CD14-positive monocyte (primary cell): ENCODE results near the gene STK33. TPM values are rescaled to one million over a fixed set of nuclear protein-coding genes. Genes with fewer than 3 reads are reported as not detected.

ENCODE experiments used
- DNase-seq, 3 donors: peaks; one replicate each; pipeline ENCODE4 v3.0.0-alpha.2; 2011 to 2022
- H2AFZ ChIP-seq: 2 replicates; pipeline ENCODE4 v1.6.0; 2012; ENCODE audit warnings: mild to moderate bottlenecking, low read depth, low read length, inconsistent platforms; ENCODE audit not compliant: insufficient read depth, poor library complexity, severe bottlenecking
- H3K27ac ChIP-seq, 2 donors: 1 replicate in 1 of 2; 2 replicates in 1 of 2; pipeline ENCODE4 v1.5.1; 2012 to 2013; ENCODE audit warnings: low read length in 2 of 2, control low read depth in 1 of 2, inconsistent platforms in 1 of 2, low read depth in 1 of 2, mild to moderate bottlenecking in 1 of 2
- H3K27me3 ChIP-seq, 2 donors: one replicate each; pipeline versions ENCODE4 v1.6.0 to v1.6.1; 2011 to 2013; ENCODE audit warnings: low read length in 2 of 2; ENCODE audit not compliant: control insufficient read depth in 2 of 2, insufficient read depth in 2 of 2
- H3K36me3 ChIP-seq, 2 donors: replicated peaks in 1 of 2; 1 replicate in 1 of 2; 2 replicates in 1 of 2; pipeline versions ENCODE4 v1.5.1 to v1.6.1; 2012 to 2013; ENCODE audit warnings: low read length in 2 of 2, control low read depth in 1 of 2, inconsistent platforms in 1 of 2, mild to moderate bottlenecking in 1 of 2; ENCODE audit not compliant: insufficient read depth in 2 of 2, control insufficient read depth in 1 of 2
- H3K4me1 ChIP-seq, 2 donors: 1 replicate in 1 of 2; 2 replicates in 1 of 2; pipeline versions ENCODE4 v1.5.1 to v1.6.1; 2012 to 2013; ENCODE audit warnings: low read length in 2 of 2, control low read depth in 1 of 2, inconsistent platforms in 1 of 2, mild to moderate bottlenecking in 1 of 2, moderate library complexity in 1 of 2; ENCODE audit not compliant: insufficient read depth in 2 of 2, control insufficient read depth in 1 of 2
- H3K4me2 ChIP-seq: replicated peaks from 2 replicates; pipeline ENCODE3; 2012; ENCODE audit warnings: low read length, moderate library complexity, mild to moderate bottlenecking; ENCODE audit not compliant: poor library complexity, severe bottlenecking; ENCODE audit errors: extremely low read depth
- H3K4me3 ChIP-seq, 3 experiments: fragments of 200-600 bp in 1 of 3; sonication (generic) in 1 of 3; replicated peaks in 1 of 3; 1 replicate in 2 of 3; 2 replicates in 1 of 3; pipeline ENCODE4 v1.5.1; 2011 to 2013; ENCODE audit warnings: low read length in 3 of 3, mild to moderate bottlenecking in 3 of 3, control low read depth in 2 of 3, low read depth in 2 of 3, inconsistent platforms in 1 of 3, moderate library complexity in 1 of 3
- H3K79me2 ChIP-seq: 2 replicates; pipeline ENCODE4 v1.6.0; 2012; ENCODE audit warnings: mild to moderate bottlenecking, control low read depth, inconsistent platforms, low read length, moderate library complexity; ENCODE audit not compliant: insufficient read depth
- H3K9ac ChIP-seq: 2 replicates; pipeline ENCODE4 v1.6.0; 2017; ENCODE audit warnings: low read length, mild to moderate bottlenecking; ENCODE audit not compliant: insufficient read depth, poor library complexity, severe bottlenecking
- H3K9me3 ChIP-seq, 2 donors: replicated peaks in 1 of 2; 1 replicate in 1 of 2; 2 replicates in 1 of 2; pipeline versions ENCODE4 v1.5.1 to v1.6.1; 2012 to 2013; ENCODE audit warnings: low read length in 2 of 2, control low read depth in 1 of 2; ENCODE audit not compliant: control insufficient read depth in 1 of 2, insufficient read depth in 1 of 2
- H4K20me1 ChIP-seq: 2 replicates; pipeline ENCODE4 v1.6.0; 2012; ENCODE audit warnings: mild to moderate bottlenecking, low read length, control low read depth, moderate library complexity; ENCODE audit not compliant: insufficient read depth
- H3K27ac Mint-ChIP-seq, 7 donors: one replicate each; pipeline ENCODE4 v1.8.0; 2020; ENCODE audit warnings: mild to moderate bottlenecking in 7 of 7, mixed read lengths in 7 of 7, moderate library complexity in 6 of 7, inconsistent platforms in 2 of 7
- H3K27me3 Mint-ChIP-seq, 3 donors: one replicate each; pipeline ENCODE4 v1.8.0; 2021 to 2022; ENCODE audit warnings: low read depth in 3 of 3, mild to moderate bottlenecking in 3 of 3, mixed read lengths in 3 of 3, moderate library complexity in 3 of 3, inconsistent platforms in 1 of 3
- H3K36me3 Mint-ChIP-seq, 2 donors: one replicate each; pipeline ENCODE4 v1.8.0; 2020; ENCODE audit warnings: mixed read lengths in 2 of 2, inconsistent platforms in 1 of 2, mild to moderate bottlenecking in 1 of 2
- H3K4me1 Mint-ChIP-seq: one replicate; pipeline ENCODE4 v1.8.0; 2020; ENCODE audit warnings: mild to moderate bottlenecking, mixed read lengths
- H3K4me3 Mint-ChIP-seq, 2 donors: one replicate each; pipeline ENCODE4 v1.8.0; 2020; ENCODE audit warnings: mild to moderate bottlenecking in 2 of 2, mixed read lengths in 2 of 2, moderate library complexity in 1 of 2
- H3K9me3 Mint-ChIP-seq, 7 donors: one replicate each; pipeline ENCODE4 v1.8.0; 2020 to 2022; ENCODE audit warnings: mixed read lengths in 7 of 7, mild to moderate bottlenecking in 6 of 7, moderate library complexity in 6 of 7, inconsistent platforms in 2 of 7
- WGBS: methylation state at CpG from one replicate; pipeline ENCODE4 v1.1.5; 2013; ENCODE audit warnings: missing lambda C conversion rate; ENCODE audit not compliant: insufficient coverage; 5-methylcytosine and 5-hydroxymethylcytosine counted together
- intact Hi-C, 2 donors: fragments of 100-400 bp; cut with micrococcal nuclease; formaldehyde crosslinking; loops; one replicate each; pipeline versions ENCODE4 v1.15.0 to v1.15.1; 2023
- polyA minus RNA-seq: library from RNA; depleted of rRNA, polyadenylated mRNA; stranded (reverse); fragments of >200 nt; gene quantifications from 2 replicates; pipeline ENCODE4 v1.2.3, GENCODE V29; 2012
- polyA plus RNA-seq, 3 donors: library from polyadenylated mRNA; depleted of rRNA in 1 of 3; unstranded in 2 of 3; stranded (reverse) in 1 of 3; fragments of 300-500 nt in 2 of 3; fragments of >200 nt in 1 of 3; fragmentation: Illumina TruSeq in 2 of 3; gene quantifications; 1 replicate in 2 of 3; 2 replicates in 1 of 3; pipeline ENCODE4 v1.2.3, GENCODE V29; 2012 to 2021
- total RNA-seq, 12 experiments: library from RNA in 1 of 12; stranded (reverse) in 1 of 12; fragments of 120-200 nt in 1 of 12; gene quantifications; one replicate each; pipeline ENCODE4 v1.2.4 and lab custom pipeline; 2013 to 2026; ENCODE audit warnings: mixed read lengths in 6 of 12, inconsistent platforms in 1 of 12
- TF ChIP-seq, protein P1 (sequence below): fragments of 200-600 bp; IDR thresholded peaks from one replicate; pipeline ENCODE4 v1.8.0; 2022; ENCODE audit warnings: antibody characterized with exemption, mild to moderate bottlenecking

Gene STK33
- 0.83 TPM for total RNA-seq (2013)
- polyA plus RNA-seq (not detected), polyA minus RNA-seq (0.24 TPM in 1 of 2 replicates, not detected in the other), total RNA-seq (lab: John Stamatoyannopoulos, UW) (0 to 5.4 (median 0.31) reads per million in 11 experiments)

DNA sequence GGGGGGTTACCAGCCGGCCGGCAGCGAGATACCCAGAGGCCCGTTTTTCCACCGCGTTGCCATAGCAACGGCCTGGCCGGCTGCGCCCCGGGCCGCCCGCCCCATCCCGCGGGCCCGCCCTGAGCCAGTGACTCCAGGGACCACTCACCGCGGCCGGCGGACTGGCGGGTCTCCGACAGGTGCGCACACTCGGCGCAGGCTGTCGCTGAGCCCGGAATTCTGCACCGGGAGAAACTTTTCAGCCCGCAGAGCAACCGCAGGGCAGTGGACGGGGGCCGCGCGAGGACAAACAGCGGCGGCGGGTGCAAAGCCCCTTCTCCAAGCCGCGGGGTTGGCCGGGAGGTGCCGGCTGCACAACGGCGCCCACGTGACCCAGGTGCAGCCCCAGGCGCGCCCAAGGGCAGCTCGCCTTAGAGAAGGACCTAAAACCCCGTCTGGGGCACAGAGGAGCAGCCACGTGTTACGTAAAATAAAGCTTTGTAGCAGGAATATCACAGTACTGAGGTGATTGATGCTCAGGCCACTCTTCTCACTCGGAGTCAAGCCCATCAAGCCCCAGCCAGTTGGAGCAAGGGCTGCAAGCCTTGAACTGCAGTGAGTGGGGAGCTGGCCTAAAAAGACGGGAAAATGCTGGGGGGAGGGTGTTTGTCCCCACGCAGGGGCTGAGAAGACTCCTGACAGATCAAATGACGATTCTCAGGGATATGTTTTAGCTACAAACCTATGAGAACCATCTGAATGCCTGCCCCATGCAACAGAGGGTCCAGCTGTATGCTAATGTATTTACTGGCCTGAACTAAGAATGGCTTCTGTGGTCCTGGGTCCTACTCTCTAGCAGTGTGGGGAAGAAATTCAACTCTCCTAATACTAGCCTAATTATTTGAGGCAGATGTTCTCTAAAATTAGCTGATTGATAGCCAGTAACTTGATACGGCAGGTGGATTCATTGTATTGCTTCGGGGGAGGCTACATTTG lies at the start of gene STK33:
TSS of gene STK33 (minus strand) at position 294 of the 975 bp plus-strand sequence. CDS start 119,323 bp downstream, outside the sequence.
- peak within 1 kb of the TSS in 1 of 3 experiments; percentile 58 for H3K4me3 ChIP-seq
- peaks cover 14 to 16% of the 10 kb centered on the region in 2 donors for H3K27me3 ChIP-seq
- peak within 1 kb of the TSS; percentile 70 for H2AFZ ChIP-seq
- H3K9ac ChIP-seq, result peak within 1 kb of the TSS; percentile 34
- no peaks in the 10 kb centered on the region for H3K79me2 ChIP-seq
- intact Hi-C loops, result no loop called here
- no peak within 1 kb of the TSS for H3K27ac ChIP-seq
- H3K4me1 ChIP-seq, result peaks cover 5 to 10% of the 10 kb centered on the region in 2 donors
- WGBS, result under 1% methylated on average over 51 of the region's 55 CpGs
- peaks cover 0 to 2% (median 0%) of the 10 kb centered on the region in 7 donors for H3K9me3 Mint-ChIP-seq
- H3K4me1 Mint-ChIP-seq, result peaks cover 9% of the 10 kb centered on the region
- H4K20me1 ChIP-seq, result no peaks in the 10 kb centered on the region
- peak within 1 kb of the TSS; percentile 71 for H3K4me2 ChIP-seq
- peaks cover 15 to 22% (median 18%) of the 10 kb centered on the region in 3 donors for H3K27me3 Mint-ChIP-seq
- no peaks in the 10 kb centered on the region for H3K9me3 ChIP-seq
- H3K4me3 Mint-ChIP-seq, result peak within 1 kb of the TSS; percentile 67 to 84
- H3K36me3 Mint-ChIP-seq, result no peaks in the 10 kb centered on the region
- H3K27ac Mint-ChIP-seq, result peak within 1 kb of the TSS in 1 of 7 donors; percentile 52
- TF ChIP-seq, protein P1, sequence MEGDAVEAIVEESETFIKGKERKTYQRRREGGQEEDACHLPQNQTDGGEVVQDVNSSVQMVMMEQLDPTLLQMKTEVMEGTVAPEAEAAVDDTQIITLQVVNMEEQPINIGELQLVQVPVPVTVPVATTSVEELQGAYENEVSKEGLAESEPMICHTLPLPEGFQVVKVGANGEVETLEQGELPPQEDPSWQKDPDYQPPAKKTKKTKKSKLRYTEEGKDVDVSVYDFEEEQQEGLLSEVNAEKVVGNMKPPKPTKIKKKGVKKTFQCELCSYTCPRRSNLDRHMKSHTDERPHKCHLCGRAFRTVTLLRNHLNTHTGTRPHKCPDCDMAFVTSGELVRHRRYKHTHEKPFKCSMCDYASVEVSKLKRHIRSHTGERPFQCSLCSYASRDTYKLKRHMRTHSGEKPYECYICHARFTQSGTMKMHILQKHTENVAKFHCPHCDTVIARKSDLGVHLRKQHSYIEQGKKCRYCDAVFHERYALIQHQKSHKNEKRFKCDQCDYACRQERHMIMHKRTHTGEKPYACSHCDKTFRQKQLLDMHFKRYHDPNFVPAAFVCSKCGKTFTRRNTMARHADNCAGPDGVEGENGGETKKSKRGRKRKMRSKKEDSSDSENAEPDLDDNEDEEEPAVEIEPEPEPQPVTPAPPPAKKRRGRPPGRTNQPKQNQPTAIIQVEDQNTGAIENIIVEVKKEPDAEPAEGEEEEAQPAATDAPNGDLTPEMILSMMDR, result no peak
- no peak for DNase-seq
- no peaks in the 10 kb centered on the region for H3K36me3 ChIP-seq

DNA sequence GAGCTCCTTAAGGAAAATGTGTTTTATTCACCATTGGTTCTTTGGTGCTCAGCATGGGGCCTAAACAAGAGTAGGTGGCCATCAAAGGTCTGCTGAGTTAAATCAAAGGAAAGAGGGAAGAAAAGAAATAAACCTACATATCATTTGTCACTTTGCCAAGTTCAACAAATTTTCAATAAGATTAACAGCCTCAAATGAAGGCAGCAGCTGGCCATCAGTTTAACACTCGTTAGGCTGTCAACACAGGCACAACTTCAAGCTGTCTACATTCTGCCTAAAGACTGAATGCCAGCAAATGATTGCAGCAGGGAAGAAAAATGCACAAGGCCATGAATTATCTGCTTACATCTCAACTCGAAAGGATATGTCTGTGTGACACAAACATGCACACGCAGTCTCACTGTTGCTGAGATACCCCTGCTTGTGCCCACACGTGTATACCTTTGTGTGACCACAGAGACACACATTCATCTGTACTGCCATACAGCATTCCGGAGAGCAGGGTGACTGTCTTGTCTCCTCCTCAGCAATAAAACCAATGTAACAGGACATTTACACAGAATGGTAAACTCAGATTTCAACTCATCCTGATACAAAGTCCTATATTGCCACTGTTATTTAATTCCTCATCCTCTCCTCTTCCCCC lies 48.3 kb upstream of the STK33 start:
- peaks cover 86 to 94% of the 10 kb centered on the region in 2 donors for H3K36me3 ChIP-seq
- Mint-ChIP-seq H3K27ac (no peak overlapping the region), H3K4me1 (no peaks in the 10 kb centered on the region), H3K27me3 (no peaks in the 10 kb centered on the region), H3K4me3 (no peak overlapping the region), H3K9me3 (peaks cover 0 to 2% (median 0%) of the 10 kb centered on the region in 7 donors), H3K36me3 (peaks cover 38 to 58% of the 10 kb centered on the region in 2 donors)
- no peak overlapping the region for H3K27ac ChIP-seq
- H3K9ac ChIP-seq, result no peak overlapping the region
- no peaks in the 10 kb centered on the region for H4K20me1 ChIP-seq
- H3K4me1 ChIP-seq, result no peaks in the 10 kb centered on the region
- H3K4me2 ChIP-seq, result no peak overlapping the region
- H2AFZ ChIP-seq, result no peak overlapping the region
- no peaks in the 10 kb centered on the region for H3K27me3 ChIP-seq
- no peaks in the 10 kb centered on the region for H3K79me2 ChIP-seq
- DNase-seq, result no peak
- TF ChIP-seq, protein P1, result no peak
- WGBS, result 94% methylated on average over 5 of the region's 5 CpGs
- H3K4me3 ChIP-seq, result no peak overlapping the region
- intact Hi-C loops, result no loop called here
- H3K9me3 ChIP-seq, result no peaks in the 10 kb centered on the region
